Parathyroid adenoma (tissue), 2 donors: ENCODE results near the gene BNC1.

ENCODE experiments used
- H2AFZ ChIP-seq: fragments of 300-600 bp; sonication (generic); one replicate; pipeline ENCODE4 v1.7.0; 2017; ENCODE audit warnings: antibody characterized with exemption, mild to moderate bottlenecking
- H3K27ac ChIP-seq: fragments of 300-600 bp; sonication (generic); one replicate; pipeline ENCODE4 v1.7.0; 2017
- H3K27me3 ChIP-seq: fragments of 300-600 bp; sonication (generic); one replicate; pipeline ENCODE4 v1.7.0; 2017; ENCODE audit warnings: low read length; ENCODE audit not compliant: control insufficient read depth, insufficient read depth
- H3K36me3 ChIP-seq: fragments of 300-600 bp; sonication (generic); one replicate; pipeline ENCODE4 v1.7.0; 2017; ENCODE audit warnings: low read length; ENCODE audit not compliant: control insufficient read depth, insufficient read depth
- H3K4me1 ChIP-seq: fragments of 300-600 bp; sonication (generic); one replicate; pipeline ENCODE4 v1.7.0; 2017; ENCODE audit warnings: control low read depth
- H3K4me2 ChIP-seq: fragments of 300-600 bp; sonication (generic); one replicate; pipeline ENCODE4 v1.7.0; 2017; ENCODE audit warnings: low read length
- H3K4me3 ChIP-seq: fragments of 300-600 bp; sonication (generic); one replicate; pipeline ENCODE4 v1.7.0; 2017; ENCODE audit warnings: low read depth, low read length
- H3K79me2 ChIP-seq: fragments of 300-600 bp; sonication (generic); one replicate; pipeline ENCODE4 v1.7.0; 2017; ENCODE audit warnings: control low read depth
- H3K9ac ChIP-seq: fragments of 300-600 bp; sonication (generic); one replicate; pipeline ENCODE4 v1.7.0; 2017; ENCODE audit warnings: mild to moderate bottlenecking
- H3K9me3 ChIP-seq: fragments of 300-600 bp; sonication (generic); one replicate; pipeline ENCODE4 v1.7.0; 2017; ENCODE audit warnings: low read length; ENCODE audit not compliant: control insufficient read depth
- TF ChIP-seq, protein P1 (sequence below): fragments of 300-600 bp; sonication (generic); IDR thresholded peaks from one replicate; pipeline ENCODE4 v1.7.0; 2017; ENCODE audit warnings: antibody characterized with exemption, mild to moderate bottlenecking
- donor health status: primary hyperparathyroidism.

The BNC1 gene

DNA sequence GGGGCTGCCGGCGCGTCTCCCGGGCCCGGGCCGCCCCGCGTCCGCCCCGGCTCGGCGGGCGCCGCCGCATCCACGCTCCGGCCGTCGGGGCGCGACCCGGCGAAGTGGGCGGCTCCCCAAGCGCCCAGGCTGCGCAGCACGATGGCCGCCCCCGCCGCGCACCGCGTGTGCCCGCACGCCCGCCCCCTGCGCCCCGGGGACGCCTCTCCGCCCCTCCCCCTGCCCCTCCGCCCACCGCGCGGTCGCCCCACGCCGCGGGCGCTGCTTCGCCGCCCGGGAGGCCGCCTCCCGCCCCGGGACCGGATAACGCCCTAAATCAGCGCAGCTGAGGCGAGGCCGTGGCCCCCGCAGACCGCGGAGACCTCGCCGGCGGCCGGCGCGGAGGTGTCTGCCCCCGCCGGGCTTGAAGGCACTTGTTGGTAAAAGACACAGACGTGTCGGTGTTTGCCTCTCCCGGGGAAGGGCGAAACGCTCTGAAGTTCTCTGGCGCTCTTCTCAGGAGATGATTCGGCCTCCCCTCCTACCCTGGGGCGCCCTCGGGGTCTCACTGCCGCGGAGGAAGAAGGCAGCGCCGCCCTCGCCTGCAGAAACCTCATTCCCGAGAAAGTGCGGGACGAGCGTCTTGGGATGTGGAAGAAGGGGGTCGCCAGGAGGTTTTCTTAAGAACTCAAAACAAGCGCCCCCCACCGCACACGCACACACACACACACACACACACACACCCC, at the start of gene BNC1:
TSS of gene BNC1 (minus strand) at position 106 of the 725 bp plus-strand sequence. CDS start at position 70, 36 bp downstream.
- Histone ChIP-seq H3K9me3 (no peaks in the 10 kb centered on the region), H3K36me3 (no peaks in the 10 kb centered on the region), H3K4me3 (peak within 1 kb of the TSS; percentile 41), H3K79me2 (no peaks in the 10 kb centered on the region), H3K4me2 (peak within 1 kb of the TSS; percentile 58), H2AFZ (peak within 1 kb of the TSS; percentile 60), H3K4me1 (no peaks in the 10 kb centered on the region), H3K9ac (no peak within 1 kb of the TSS), H3K27ac (no peak within 1 kb of the TSS), H3K27me3 (no peaks in the 10 kb centered on the region)
- TF ChIP-seq, protein P1, sequence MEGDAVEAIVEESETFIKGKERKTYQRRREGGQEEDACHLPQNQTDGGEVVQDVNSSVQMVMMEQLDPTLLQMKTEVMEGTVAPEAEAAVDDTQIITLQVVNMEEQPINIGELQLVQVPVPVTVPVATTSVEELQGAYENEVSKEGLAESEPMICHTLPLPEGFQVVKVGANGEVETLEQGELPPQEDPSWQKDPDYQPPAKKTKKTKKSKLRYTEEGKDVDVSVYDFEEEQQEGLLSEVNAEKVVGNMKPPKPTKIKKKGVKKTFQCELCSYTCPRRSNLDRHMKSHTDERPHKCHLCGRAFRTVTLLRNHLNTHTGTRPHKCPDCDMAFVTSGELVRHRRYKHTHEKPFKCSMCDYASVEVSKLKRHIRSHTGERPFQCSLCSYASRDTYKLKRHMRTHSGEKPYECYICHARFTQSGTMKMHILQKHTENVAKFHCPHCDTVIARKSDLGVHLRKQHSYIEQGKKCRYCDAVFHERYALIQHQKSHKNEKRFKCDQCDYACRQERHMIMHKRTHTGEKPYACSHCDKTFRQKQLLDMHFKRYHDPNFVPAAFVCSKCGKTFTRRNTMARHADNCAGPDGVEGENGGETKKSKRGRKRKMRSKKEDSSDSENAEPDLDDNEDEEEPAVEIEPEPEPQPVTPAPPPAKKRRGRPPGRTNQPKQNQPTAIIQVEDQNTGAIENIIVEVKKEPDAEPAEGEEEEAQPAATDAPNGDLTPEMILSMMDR, result no peak

DNA sequence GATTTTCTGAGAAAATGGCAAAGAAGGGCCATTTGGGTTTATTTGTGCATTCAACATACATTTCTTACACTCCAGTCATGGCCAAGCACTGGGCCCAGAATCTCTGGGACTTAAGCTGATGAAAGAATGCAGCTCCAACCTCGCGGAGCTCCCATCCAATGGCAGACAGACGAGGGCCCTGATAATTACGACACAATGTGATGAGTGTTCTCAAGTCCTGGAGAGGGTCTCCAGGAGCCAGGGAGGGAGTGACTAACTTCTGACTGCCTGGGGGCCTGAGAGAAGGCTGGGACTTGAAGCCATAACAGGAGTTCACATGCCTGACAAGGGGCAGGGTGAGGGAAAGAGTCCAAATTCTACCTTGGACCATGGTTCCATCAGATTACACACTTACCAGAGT, 42.6 kb upstream of the BNC1 start:
- H3K9me3 ChIP-seq, result no peaks in the 10 kb centered on the region
- no peaks in the 10 kb centered on the region for H3K27me3 ChIP-seq
- H2AFZ ChIP-seq, result no peak overlapping the region
- H3K4me3 ChIP-seq, result no peak overlapping the region
- H3K36me3 ChIP-seq, result no peaks in the 10 kb centered on the region
- no peak overlapping the region for H3K9ac ChIP-seq
- no peak overlapping the region for H3K4me2 ChIP-seq
- no peak overlapping the region for H3K27ac ChIP-seq
- H3K79me2 ChIP-seq, result no peaks in the 10 kb centered on the region
- TF ChIP-seq, protein P1, result no peak
- H3K4me1 ChIP-seq, result no peaks in the 10 kb centered on the region

DNA sequence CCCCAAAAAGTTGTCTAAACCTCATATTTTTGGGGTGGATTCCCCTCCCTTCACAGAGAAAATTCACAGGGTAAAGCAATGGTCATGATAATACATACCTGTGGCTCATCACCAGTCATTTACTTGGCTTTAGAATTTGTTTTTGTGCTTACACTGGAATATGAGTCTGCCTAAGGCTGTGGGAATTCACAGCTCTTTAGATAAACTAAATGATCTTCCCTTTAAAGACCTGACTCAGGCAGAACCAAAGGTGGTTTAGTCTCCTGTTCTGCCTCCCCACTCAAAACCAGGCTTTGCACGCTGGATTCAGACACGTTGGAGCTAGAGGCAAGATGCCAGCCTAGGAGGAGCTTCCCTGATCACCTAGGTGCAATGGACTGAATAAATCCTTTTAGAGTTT, 40.3 kb upstream of the BNC1 start:
- H2AFZ ChIP-seq, result no peak overlapping the region
- H3K4me1 ChIP-seq, result no peaks in the 10 kb centered on the region
- H3K4me2 ChIP-seq, result no peak overlapping the region
- no peak overlapping the region for H3K9ac ChIP-seq
- TF ChIP-seq, protein P1, result no peak
- no peaks in the 10 kb centered on the region for H3K79me2 ChIP-seq
- no peaks in the 10 kb centered on the region for H3K9me3 ChIP-seq
- H3K4me3 ChIP-seq, result no peak overlapping the region
- no peak overlapping the region for H3K27ac ChIP-seq
- H3K27me3 ChIP-seq, result no peaks in the 10 kb centered on the region
- H3K36me3 ChIP-seq, result no peaks in the 10 kb centered on the region

- Histone ChIP-seq H2AFZ (no peak overlapping the region), H3K4me1 (no peaks in the 10 kb centered on the region), H3K27ac (no peak overlapping the region), H3K27me3 (no peaks in the 10 kb centered on the region), H3K36me3 (no peaks in the 10 kb centered on the region), H3K4me2 (no peak overlapping the region), H3K4me3 (no peak overlapping the region), H3K9me3 (no peaks in the 10 kb centered on the region), H3K79me2 (no peaks in the 10 kb centered on the region), H3K9ac (no peak overlapping the region)
- TF ChIP-seq, protein P1, result no peak
These were observed 38.8 kb upstream of the BNC1 start for GRCh38 chr15:83323296-83323711.

DNA sequence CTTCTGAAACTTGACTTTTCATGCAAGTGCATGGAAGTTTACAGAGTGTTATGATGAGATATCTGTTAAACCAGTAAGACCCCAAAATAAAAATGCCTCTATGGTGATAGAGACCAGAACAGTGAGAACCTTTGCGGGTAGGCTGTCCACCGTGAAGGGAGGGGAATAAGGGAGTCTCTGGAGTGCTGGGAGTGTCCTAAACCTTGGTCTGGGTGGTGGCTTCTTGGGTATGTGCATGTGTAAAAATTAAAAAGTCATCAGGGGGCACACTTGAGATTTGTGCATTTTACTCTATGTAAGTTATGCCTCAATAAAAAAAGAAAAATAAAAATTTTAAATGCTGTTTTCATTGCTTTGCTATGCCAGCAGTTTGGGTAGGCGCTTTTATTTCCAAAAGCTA, 38.2 kb upstream of the BNC1 start:
- H3K9me3 ChIP-seq, result no peaks in the 10 kb centered on the region
- no peak overlapping the region for H3K4me3 ChIP-seq
- H2AFZ ChIP-seq, result no peak overlapping the region
- no peak overlapping the region for H3K27ac ChIP-seq
- no peaks in the 10 kb centered on the region for H3K4me1 ChIP-seq
- TF ChIP-seq, protein P1, result no peak
- no peaks in the 10 kb centered on the region for H3K27me3 ChIP-seq
- H3K79me2 ChIP-seq, result no peaks in the 10 kb centered on the region
- no peak overlapping the region for H3K9ac ChIP-seq
- H3K36me3 ChIP-seq, result no peaks in the 10 kb centered on the region
- no peak overlapping the region for H3K4me2 ChIP-seq
